CD8-positive, alpha-beta memory T cell (primary cell): Measurements from ENCODE around the gene EDN1. TPM values are rescaled to one million over a fixed set of nuclear protein-coding genes. Genes with fewer than 3 reads are reported as not detected.

Experiments
- CTCF ChIA-PET: fragments of 350-600 bp; sonication (Branson Sonifier 250); formaldehyde crosslinking; loops from one replicate; lab custom pipeline; 2021; ENCODE audit warnings: antibody characterized with exemption; lab: Charles Lee
- POLR2A ChIA-PET: fragments of 350-600 bp; sonication (Branson Sonifier 250); formaldehyde crosslinking; loops from one replicate; lab custom pipeline; 2021; ENCODE audit warnings: antibody characterized with exemption; lab: Charles Lee
- DNase-seq, 5 donors: peaks; one replicate each; pipeline versions ENCODE4 v3.0.0 to v3.0.0-alpha.2; 2020 to 2022; ENCODE audit warnings: mixed read lengths in 1 of 5
- H3K27ac ChIP-seq: one replicate; pipeline ENCODE4 v1.7.0; 2013; ENCODE audit warnings: low read depth, mild to moderate bottlenecking, low read length, moderate library complexity
- H3K27me3 ChIP-seq: 2 replicates; pipeline ENCODE4 v1.7.0; 2013; ENCODE audit warnings: low read length, mild to moderate bottlenecking; ENCODE audit not compliant: insufficient read depth, poor library complexity, severe bottlenecking
- H3K36me3 ChIP-seq: 2 replicates; pipeline ENCODE4 v1.7.0; 2013; ENCODE audit warnings: mild to moderate bottlenecking, low read length, moderate library complexity; ENCODE audit not compliant: insufficient read depth
- H3K4me1 ChIP-seq: 2 replicates; pipeline ENCODE4 v1.7.0; 2013; ENCODE audit warnings: mild to moderate bottlenecking, low read length, moderate library complexity; ENCODE audit not compliant: insufficient read depth
- H3K4me3 ChIP-seq: 2 replicates; pipeline ENCODE4 v1.7.0; 2013; ENCODE audit warnings: mild to moderate bottlenecking, low read length
- H3K9me3 ChIP-seq: 2 replicates; pipeline ENCODE4 v1.7.0; 2013; ENCODE audit warnings: mild to moderate bottlenecking, low read length
- H3K27ac Mint-ChIP-seq, 8 donors: one replicate each; pipeline ENCODE4 v1.8.0; 2020 to 2021; ENCODE audit warnings: mixed read lengths in 8 of 8, mild to moderate bottlenecking in 6 of 8, inconsistent platforms in 3 of 8, moderate library complexity in 3 of 8
- H3K27me3 Mint-ChIP-seq, 2 donors: one replicate each; pipeline ENCODE4 v1.8.0; 2020 to 2021; ENCODE audit warnings: mixed read lengths in 2 of 2, mild to moderate bottlenecking in 1 of 2, moderate library complexity in 1 of 2
- H3K36me3 Mint-ChIP-seq, 3 donors: one replicate each; pipeline ENCODE4 v1.8.0; 2020 to 2021; ENCODE audit warnings: mixed read lengths in 3 of 3, inconsistent platforms in 1 of 3, mild to moderate bottlenecking in 1 of 3
- H3K4me1 Mint-ChIP-seq, 3 donors: one replicate each; pipeline ENCODE4 v1.8.0; 2020 to 2021; ENCODE audit warnings: mixed read lengths in 3 of 3, inconsistent platforms in 1 of 3, mild to moderate bottlenecking in 1 of 3
- H3K4me3 Mint-ChIP-seq, 7 donors: one replicate each; pipeline ENCODE4 v1.8.0; 2020 to 2021; ENCODE audit warnings: mixed read lengths in 7 of 7, mild to moderate bottlenecking in 6 of 7, moderate library complexity in 4 of 7, inconsistent platforms in 2 of 7
- H3K9me3 Mint-ChIP-seq, 5 donors: one replicate each; pipeline ENCODE4 v1.8.0; 2020 to 2022; ENCODE audit warnings: mixed read lengths in 5 of 5, mild to moderate bottlenecking in 3 of 5, moderate library complexity in 2 of 5, inconsistent platforms in 1 of 5
- polyA plus RNA-seq: library from polyadenylated mRNA; unstranded; fragments of 300-500 nt; fragmentation: Illumina TruSeq; gene quantifications from one replicate; pipeline ENCODE4 v1.2.3, GENCODE V29; 2021
- total RNA-seq, 2 experiments: library from RNA; stranded (reverse); gene quantifications; one replicate each; pipeline ENCODE4 v1.2.3, GENCODE V29; 2021

EDN1 gene
- total and polyA plus RNA-seq, 3 experiments from 2014 or later, result 0.11 TPM; not detected in 2

DNA sequence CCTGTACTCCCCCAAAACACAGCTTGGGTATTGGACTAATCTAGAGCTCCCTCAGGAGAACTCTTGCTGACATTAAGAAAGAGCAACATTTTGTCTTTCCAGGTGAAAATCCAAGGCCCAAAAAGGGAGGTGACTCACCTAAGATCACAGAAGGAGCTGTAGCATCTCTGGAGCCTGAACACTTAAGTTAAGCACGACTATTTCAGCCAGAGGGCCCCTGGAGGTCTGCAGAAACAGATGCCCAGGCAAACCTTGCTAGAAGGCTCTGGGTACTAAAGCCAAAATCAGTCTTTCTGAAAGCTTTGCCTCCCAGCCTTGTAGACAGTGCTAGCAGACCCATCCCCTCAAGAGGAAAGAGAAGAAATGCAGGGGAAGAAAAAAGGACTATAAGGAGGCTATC, 8.8 kb downstream of the EDN1 start:
- no peaks in the 10 kb centered on the region for H3K9me3 Mint-ChIP-seq
- no peaks in the 10 kb centered on the region for H3K4me1 ChIP-seq
- H3K4me1 Mint-ChIP-seq, result no peaks in the 10 kb centered on the region
- no peak overlapping the region for H3K4me3 Mint-ChIP-seq
- no peak for DNase-seq
- H3K27ac ChIP-seq, result no peak overlapping the region
- H3K4me3 ChIP-seq, result no peak overlapping the region
- ChIA-PET POLR2A (no interaction called here), CTCF (interaction anchor here (2.1 to 3.3 kb wide), 2 partner anchors 9 to 12 kb away, joined by 5 to 14 read pairs; partner anchors contain the start of gene EDN1)
- H3K27ac Mint-ChIP-seq, result no peak overlapping the region
- H3K27me3 ChIP-seq, result no peaks in the 10 kb centered on the region
- no peaks in the 10 kb centered on the region for H3K36me3 Mint-ChIP-seq
- H3K9me3 ChIP-seq, result no peaks in the 10 kb centered on the region
- no peaks in the 10 kb centered on the region for H3K36me3 ChIP-seq
- H3K27me3 Mint-ChIP-seq, result peaks cover 9 to 12% of the 10 kb centered on the region in 2 donors

DNA sequence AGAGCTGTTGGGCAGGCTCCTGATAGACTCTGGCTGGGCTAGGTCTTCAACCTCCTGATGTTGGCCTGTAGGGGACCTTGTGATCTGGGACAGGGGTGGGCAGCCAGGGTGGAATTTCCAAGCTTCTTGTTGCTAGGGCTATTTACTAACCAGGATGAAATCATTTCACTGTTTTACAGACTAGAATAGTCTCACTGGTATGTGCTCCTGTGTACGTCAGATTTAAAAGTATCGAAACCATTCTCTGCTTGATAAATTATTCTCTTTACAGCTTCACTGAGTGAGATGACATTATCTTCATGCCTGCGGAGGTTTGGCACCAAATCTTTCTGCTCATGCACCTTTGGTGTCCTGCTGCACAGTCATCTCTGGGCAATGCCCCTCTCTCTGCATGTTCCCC, 10.9 kb downstream of the EDN1 start:
- CTCF ChIA-PET, result interaction anchor here (1.3 to 3.3 kb wide), 2 partner anchors 9 to 11 kb away, joined by 3 to 14 read pairs; partner anchors contain the start of gene EDN1

GRCh38 chr6:12304487-12304886, 14.3 kb downstream of the EDN1 start:
- no peak for DNase-seq
- Mint-ChIP-seq H3K27ac (no peak overlapping the region), H3K4me3 (no peak overlapping the region), H3K36me3 (no peaks in the 10 kb centered on the region), H3K4me1 (no peaks in the 10 kb centered on the region), H3K9me3 (no peaks in the 10 kb centered on the region), H3K27me3 (peaks cover 4 to 18% of the 10 kb centered on the region in 2 donors)
- H3K36me3 ChIP-seq, result no peaks in the 10 kb centered on the region
- H3K4me3 ChIP-seq, result no peak overlapping the region
- no peaks in the 10 kb centered on the region for H3K4me1 ChIP-seq
- H3K27ac ChIP-seq, result no peak overlapping the region
- ChIA-PET POLR2A (no interaction called here), CTCF (no interaction called here)
- no peaks in the 10 kb centered on the region for H3K9me3 ChIP-seq
- no peaks in the 10 kb centered on the region for H3K27me3 ChIP-seq

More for the DNA sequence above, 10.9 kb downstream of the EDN1 start:
- no peaks in the 10 kb centered on the region for H3K27me3 ChIP-seq
- no peak overlapping the region for H3K4me3 Mint-ChIP-seq
- POLR2A ChIA-PET, result no interaction called here
- H3K9me3 ChIP-seq, result no peaks in the 10 kb centered on the region
- H3K4me1 Mint-ChIP-seq, result no peaks in the 10 kb centered on the region
- DNase-seq, result no peak
- no peak overlapping the region for H3K4me3 ChIP-seq
- H3K36me3 Mint-ChIP-seq, result no peaks in the 10 kb centered on the region
- no peaks in the 10 kb centered on the region for H3K4me1 ChIP-seq
- H3K27ac ChIP-seq, result no peak overlapping the region
- no peaks in the 10 kb centered on the region for H3K36me3 ChIP-seq
- no peaks in the 10 kb centered on the region for H3K9me3 Mint-ChIP-seq
- H3K27ac Mint-ChIP-seq, result no peak overlapping the region
- peaks cover 3 to 13% of the 10 kb centered on the region in 2 donors for H3K27me3 Mint-ChIP-seq

DNA sequence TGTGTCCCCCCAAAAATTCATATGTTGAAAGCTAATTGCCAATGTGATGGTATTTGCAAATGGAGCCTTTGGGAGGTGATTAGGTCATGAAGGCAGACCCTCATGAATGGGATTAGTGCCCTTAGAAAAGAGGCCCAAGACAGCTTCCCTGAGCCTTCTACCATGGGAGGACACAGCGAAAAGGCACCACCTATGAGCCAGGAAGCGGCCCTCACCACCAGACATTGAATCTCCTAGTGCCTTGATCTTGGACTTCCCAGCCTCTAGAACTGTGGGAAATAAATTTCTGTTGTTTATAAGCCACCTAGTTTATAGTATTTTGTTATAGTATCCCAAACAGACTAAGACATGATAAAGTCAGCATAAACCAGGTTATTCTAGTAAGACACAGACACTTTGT, 18.9 kb downstream of the EDN1 start:
- no peaks in the 10 kb centered on the region for H3K9me3 ChIP-seq
- ChIA-PET POLR2A (no interaction called here), CTCF (interaction anchor here (1.1 kb wide), 1 partner anchor 9 kb away, joined by 3 read pairs; no protein-coding TSS in a partner anchor)
- no peaks in the 10 kb centered on the region for H3K4me1 Mint-ChIP-seq
- no peaks in the 10 kb centered on the region for H3K36me3 ChIP-seq
- H3K27ac Mint-ChIP-seq, result no peak overlapping the region
- H3K4me1 ChIP-seq, result no peaks in the 10 kb centered on the region
- no peak overlapping the region for H3K4me3 Mint-ChIP-seq
- no peak overlapping the region for H3K27ac ChIP-seq
- no peak overlapping the region for H3K4me3 ChIP-seq
- peaks cover 2 to 12% of the 10 kb centered on the region in 2 donors for H3K27me3 Mint-ChIP-seq
- no peaks in the 10 kb centered on the region for H3K9me3 Mint-ChIP-seq
- H3K36me3 Mint-ChIP-seq, result no peaks in the 10 kb centered on the region
- no peaks in the 10 kb centered on the region for H3K27me3 ChIP-seq
- no peak for DNase-seq

GRCh38 chr6:12311106-12311505, 20.9 kb downstream of the EDN1 start:
- no peak for DNase-seq
- Mint-ChIP-seq H3K36me3 (no peaks in the 10 kb centered on the region), H3K27me3 (peaks cover 2 to 6% of the 10 kb centered on the region in 2 donors), H3K4me1 (no peaks in the 10 kb centered on the region), H3K9me3 (no peaks in the 10 kb centered on the region), H3K4me3 (no peak overlapping the region), H3K27ac (no peak overlapping the region)
- POLR2A ChIA-PET, result no interaction called here
- H3K27me3 ChIP-seq, result no peaks in the 10 kb centered on the region
- no peaks in the 10 kb centered on the region for H3K36me3 ChIP-seq
- no peaks in the 10 kb centered on the region for H3K4me1 ChIP-seq
- CTCF ChIA-PET, result interaction anchor here (2.1 kb wide), 1 partner anchor 13 kb away, joined by 5 read pairs; no protein-coding TSS in a partner anchor
- no peak overlapping the region for H3K4me3 ChIP-seq
- H3K27ac ChIP-seq, result no peak overlapping the region
- no peaks in the 10 kb centered on the region for H3K9me3 ChIP-seq

- no peaks in the 10 kb centered on the region for H3K9me3 ChIP-seq
- Mint-ChIP-seq H3K36me3 (no peaks in the 10 kb centered on the region), H3K9me3 (no peaks in the 10 kb centered on the region), H3K27me3 (peaks cover 2 to 6% of the 10 kb centered on the region in 2 donors), H3K4me3 (no peak overlapping the region), H3K4me1 (no peaks in the 10 kb centered on the region), H3K27ac (no peak overlapping the region)
- H3K36me3 ChIP-seq, result no peaks in the 10 kb centered on the region
- ChIA-PET CTCF (no interaction called here), POLR2A (no interaction called here)
- H3K4me1 ChIP-seq, result no peaks in the 10 kb centered on the region
- no peak overlapping the region for H3K27ac ChIP-seq
- no peak for DNase-seq
- H3K27me3 ChIP-seq, result no peaks in the 10 kb centered on the region
- H3K4me3 ChIP-seq, result no peak overlapping the region
Measured at GRCh38 chr6:12312736-12313135, 22.6 kb downstream of the EDN1 start.

GRCh38 chr6:12313306-12313991, 23.3 kb downstream of the EDN1 start:
- Mint-ChIP-seq H3K27ac (no peak overlapping the region), H3K36me3 (no peaks in the 10 kb centered on the region), H3K4me1 (no peaks in the 10 kb centered on the region), H3K4me3 (no peak overlapping the region), H3K27me3 (peaks cover 0 to 6% of the 10 kb centered on the region in 2 donors), H3K9me3 (peaks cover 0 to 3% (median 2%) of the 10 kb centered on the region in 5 donors)
- Histone ChIP-seq H3K27ac (no peak overlapping the region), H3K27me3 (no peaks in the 10 kb centered on the region), H3K4me3 (no peak overlapping the region), H3K4me1 (no peaks in the 10 kb centered on the region), H3K36me3 (no peaks in the 10 kb centered on the region), H3K9me3 (no peaks in the 10 kb centered on the region)
- CTCF ChIA-PET, result no interaction called here
- DNase-seq, result no peak
- POLR2A ChIA-PET, result no interaction called here

DNA sequence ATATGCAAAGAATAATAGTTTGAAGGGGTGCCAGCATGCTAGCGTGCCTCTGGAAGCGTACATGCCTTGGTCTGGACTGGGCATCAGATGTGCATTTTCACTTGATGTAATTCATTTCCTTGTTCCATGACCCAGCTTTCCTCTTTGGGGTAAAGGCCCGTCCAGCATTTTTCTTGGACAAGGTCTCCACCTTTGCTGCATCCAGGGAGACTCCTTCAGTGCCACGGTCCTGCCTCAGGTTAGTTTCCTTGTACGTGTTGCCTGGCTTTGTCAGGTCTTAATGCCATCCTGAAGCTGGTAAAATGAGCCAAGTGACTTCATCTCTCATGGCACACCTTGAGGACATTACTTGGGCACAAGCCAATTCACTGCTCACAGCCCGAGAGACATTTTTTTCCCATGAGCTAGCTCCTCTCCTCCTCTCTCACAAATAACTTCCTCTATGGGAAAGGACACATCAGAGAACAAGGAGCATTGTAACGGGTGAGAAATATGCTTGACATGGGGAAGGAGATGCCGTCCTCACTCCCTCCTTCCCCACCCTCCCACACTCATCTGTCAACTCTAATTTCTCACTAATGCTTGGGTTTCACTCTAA, 23.9 kb downstream of the EDN1 start:
- H3K36me3 ChIP-seq, result no peaks in the 10 kb centered on the region
- Mint-ChIP-seq H3K9me3 (peaks cover 3 to 8% (median 3%) of the 10 kb centered on the region in 5 donors), H3K4me3 (no peak overlapping the region), H3K27ac (no peak overlapping the region), H3K27me3 (peaks cover 0 to 11% of the 10 kb centered on the region in 2 donors), H3K36me3 (no peaks in the 10 kb centered on the region), H3K4me1 (no peaks in the 10 kb centered on the region)
- no peak overlapping the region for H3K4me3 ChIP-seq
- POLR2A ChIA-PET, result no interaction called here
- H3K27me3 ChIP-seq, result no peaks in the 10 kb centered on the region
- H3K9me3 ChIP-seq, result no peaks in the 10 kb centered on the region
- H3K27ac ChIP-seq, result no peak overlapping the region
- DNase-seq, result no peak
- no peaks in the 10 kb centered on the region for H3K4me1 ChIP-seq
- CTCF ChIA-PET, result no interaction called here
